Measurements from ENCODE around the gene HS3ST6.
"Not testable (repeated sequence)": the region's sequence is repeated elsewhere in the genome, so short reads cannot be mapped to it uniquely, and the experiment has no call there.

The HS3ST6 gene

DNA sequence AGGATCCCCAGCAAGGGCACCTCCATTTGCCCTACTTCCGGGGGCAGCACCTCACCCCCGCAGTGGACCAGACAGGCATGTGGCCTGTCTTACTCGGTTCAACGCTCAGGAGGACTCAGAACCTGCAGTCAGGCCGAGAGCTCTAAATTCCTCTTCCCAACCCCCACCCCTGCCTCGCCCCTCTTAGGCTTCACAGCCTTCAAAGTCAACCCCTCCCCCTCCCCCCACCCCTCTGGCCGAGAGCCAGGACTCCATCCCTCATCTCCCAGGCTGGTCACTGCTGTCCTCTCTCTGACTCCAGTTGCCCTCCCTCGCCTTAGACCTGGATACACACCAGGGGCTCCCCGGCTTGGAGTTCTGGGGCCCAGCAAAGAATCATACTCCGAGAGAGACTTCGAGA is 8.1 kb upstream of the HS3ST6 start:
- no peak for DNase-seq (ENCODE audit: low spot score)

- no peak for DNase-seq (ENCODE audit: low spot score)
Observed at GRCh38 chr16:1924095-1924494, 5.9 kb upstream of the HS3ST6 start.

DNA sequence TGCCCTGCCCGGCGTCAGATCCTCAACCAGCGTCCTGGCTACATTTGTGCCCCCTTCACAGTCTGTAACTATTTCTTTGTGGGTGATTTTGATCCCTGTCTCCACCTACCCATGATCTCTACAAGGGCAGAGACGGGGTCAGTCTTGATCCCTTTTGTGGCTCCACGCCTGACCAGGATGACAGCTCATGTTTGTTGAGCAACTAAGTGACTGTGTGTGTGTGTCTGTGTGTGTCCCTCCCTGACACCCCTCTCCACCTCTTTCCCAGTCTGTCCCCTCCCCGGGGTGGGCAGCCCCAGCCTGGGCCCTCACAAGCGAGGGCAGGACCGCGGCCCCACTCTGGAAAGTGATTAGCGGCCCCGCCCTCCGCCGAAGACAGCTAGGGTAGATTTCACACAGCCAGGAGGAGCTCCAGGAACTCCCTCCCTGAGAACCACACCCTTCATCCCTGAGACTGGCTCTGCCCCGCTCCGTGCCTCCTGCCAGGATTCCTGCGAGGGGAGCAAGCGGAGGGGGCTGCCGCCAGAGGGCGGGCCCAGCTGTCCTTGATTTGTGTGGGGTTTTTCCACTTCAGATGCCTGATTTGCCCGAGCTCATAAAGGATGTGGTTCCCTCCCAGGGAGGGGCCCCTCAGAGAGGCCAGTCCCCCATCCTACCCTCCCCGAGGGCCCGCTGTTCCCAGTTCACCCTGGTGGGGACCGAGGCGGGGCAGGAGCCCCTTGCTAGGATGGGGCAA is 5.3 kb upstream of the HS3ST6 start:
- no peak for DNase-seq (ENCODE audit: low spot score)

DNA sequence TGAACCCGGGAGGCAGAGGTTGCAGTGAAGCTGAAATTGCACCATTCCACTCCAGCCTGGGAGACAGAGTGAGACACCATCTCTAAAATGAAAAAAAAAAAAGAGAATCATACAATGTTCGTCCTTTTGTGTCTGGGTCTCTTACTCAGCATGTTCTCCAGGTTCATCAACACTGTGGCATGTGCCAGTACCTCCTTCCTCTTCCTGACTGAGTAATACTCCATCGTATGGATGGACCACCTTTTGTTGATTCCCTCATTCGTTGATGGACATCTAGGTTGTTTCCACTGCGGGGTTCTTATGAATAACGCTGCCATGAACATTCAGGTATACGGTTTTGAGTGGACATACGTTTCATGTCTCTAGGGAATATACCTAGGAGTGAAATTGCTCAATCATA is 4.1 kb upstream of the HS3ST6 start:
- DNase-seq (ENCODE audit: low spot score), result no peak

- DNase-seq (ENCODE audit: low spot score), result no peak
Observed at GRCh38 chr16:1920727-1921171, 2.5 kb upstream of the HS3ST6 start.

- not testable (repeated sequence) for DNase-seq (ENCODE audit: low spot score)
Observed at GRCh38 chr16:1920122-1920521, 1.9 kb upstream of the HS3ST6 start.

GRCh38 chr16:1919327-1919998 is 1.2 kb upstream of the HS3ST6 start:
- DNase-seq (ENCODE audit: low spot score), result no peak

GRCh38 chr16:1917665-1918350 is 407 bp downstream of the HS3ST6 start:
- DNase-seq (ENCODE audit: low spot score), result no peak

GRCh38 chr16:1917056-1917664 is 1.1 kb downstream of the HS3ST6 start:
- no peak for DNase-seq (ENCODE audit: low spot score)

- no peak for DNase-seq (ENCODE audit: low spot score)
Observed at GRCh38 chr16:1916640-1916990, 1.6 kb downstream of the HS3ST6 start.

GRCh38 chr16:1915732-1916639 is 2.2 kb downstream of the HS3ST6 start:
- no peak for DNase-seq (ENCODE audit: low spot score)

DNA sequence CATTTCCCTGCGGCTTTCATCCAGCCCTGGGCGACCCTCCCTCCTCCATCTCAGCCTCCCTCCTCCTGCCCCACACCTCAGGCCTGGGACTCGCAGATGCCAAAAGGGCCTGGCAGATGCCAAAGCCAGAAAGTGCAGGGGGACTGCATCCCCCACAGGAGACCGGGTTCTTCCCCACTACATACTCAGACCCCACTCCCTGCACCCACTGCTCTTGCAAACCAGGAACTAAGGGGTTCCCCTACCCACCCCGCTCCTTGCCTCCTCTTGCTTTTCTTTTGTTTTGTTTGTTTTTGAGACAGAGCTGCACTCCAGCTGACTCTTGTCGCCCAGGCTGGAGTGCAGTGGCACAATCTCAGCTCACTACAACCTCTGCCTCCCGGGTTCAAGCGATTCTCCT is 3.2 kb downstream of the HS3ST6 start:
- no peak for DNase-seq (ENCODE audit: low spot score)

GRCh38 chr16:1914084-1914608 is 4.1 kb downstream of the HS3ST6 start:
- DNase-seq (ENCODE audit: low spot score), result no peak

DNA sequence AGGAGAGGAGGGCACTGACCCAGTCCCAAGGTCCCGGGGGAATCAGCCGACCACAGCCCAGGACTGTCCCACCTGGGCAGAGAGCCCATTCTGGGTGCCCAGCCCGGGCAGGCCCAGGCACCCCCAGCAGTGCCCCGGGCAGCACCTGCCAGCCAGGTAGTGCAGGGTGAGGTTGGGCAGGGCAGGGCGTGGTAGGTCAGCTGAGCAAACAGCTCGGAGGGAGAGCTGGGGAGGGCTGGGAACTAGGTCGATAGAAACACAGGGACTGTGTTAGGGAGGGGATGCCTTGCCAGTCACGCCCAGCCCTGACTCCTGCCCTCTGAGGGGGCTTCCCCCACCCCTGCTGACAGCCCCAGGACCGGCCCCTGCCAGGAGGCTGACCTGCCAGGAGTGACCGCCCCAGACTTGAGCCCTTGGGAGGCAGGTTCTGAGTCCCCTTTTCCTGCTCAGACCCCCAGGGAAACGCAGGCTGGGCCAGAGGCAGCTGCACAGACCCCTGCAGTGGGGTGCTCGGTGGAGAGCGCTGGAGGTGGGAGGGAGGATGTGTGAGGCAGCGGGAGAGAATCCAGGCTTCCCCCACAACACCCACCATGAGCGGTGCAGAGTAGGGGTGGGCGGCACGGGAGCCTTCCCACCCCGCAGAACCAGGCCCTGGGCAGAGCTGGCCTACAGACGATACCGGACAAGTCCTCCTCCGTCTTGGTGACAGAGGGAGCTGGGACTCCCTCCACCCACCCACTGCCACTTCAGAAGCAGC is 4.7 kb downstream of the HS3ST6 start:
- DNase-seq (ENCODE audit: low spot score), result no peak

DNA sequence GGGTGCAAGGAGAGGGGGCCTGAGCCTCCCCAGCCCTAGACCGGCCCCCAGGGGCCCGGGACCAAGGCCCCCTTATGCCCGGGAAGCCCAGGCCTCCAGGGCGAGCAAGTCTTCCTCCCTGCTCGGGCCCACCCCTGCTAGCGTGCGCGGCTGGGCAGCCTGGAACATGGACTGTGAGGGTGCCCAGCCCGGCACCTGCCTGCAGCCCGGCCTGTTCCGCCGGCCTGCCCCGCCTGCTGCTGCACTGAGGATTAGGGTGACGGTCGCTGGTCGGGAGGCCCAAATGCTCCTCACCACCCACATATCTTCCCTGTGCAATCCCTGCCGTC is 6.0 kb downstream of the HS3ST6 start:
- DNase-seq (ENCODE audit: low spot score), result no peak

DNA sequence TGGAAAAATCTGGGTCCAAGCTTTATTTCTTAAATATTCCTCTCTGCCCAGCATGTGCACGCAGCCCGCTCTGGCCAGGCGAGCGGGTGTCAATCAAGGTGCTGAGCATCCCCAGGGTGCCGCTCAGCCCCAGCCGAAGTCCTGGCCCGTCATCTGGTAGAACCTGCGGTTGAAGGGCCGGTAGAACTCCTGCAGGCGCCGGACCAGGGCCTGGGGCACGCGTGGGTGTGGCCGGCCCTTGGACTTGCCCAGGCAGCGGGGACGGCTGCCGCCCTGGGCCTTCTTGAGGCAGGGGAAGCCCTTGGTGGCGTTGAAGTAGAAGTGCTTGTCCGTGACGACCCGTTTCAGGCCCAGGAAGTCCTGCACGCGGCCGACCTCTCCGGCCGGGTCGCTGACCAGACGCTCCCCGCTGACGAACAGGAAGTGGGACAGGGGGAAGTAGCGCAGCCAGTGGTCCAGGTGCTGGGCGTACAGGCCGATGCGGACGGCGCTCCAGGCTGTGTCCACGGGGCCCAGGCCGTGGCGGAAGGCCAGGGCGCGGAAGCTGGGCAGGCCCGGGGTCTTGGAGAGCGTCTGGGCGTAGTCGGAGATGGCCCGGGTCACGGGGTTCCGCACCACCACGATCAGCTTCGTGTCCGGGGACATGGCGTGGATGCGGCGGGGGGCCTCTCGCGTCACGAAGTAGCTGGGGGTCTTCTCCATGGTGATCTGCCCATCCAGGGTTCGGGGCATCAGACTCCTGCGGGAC is 6.6 kb downstream of the HS3ST6 start:
- no peak for DNase-seq (ENCODE audit: low spot score)

- DNase-seq (ENCODE audit: low spot score), result no peak
Observed at GRCh38 chr16:1909561-1910231, 8.5 kb downstream of the HS3ST6 start.

DNA sequence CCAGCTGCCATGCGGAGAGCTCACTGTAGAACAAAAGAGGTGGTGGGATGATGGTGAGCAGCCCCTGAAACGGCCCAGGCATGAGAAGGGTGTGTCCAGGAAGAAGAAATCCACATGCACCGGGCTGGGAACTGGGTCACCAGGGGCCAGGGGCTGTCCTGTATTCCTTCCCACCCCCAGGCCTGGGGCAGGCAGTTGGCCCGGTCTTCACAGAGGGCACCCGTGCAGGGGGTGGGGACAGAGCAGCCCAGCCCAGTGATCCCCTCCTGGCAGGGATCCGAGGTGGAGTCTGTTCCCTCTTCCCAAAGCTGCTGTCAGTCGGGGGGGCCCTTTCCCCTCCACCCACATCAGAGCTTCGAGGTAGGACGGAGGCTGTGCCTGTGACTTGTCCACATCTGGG is 9.2 kb downstream of the HS3ST6 start:
- DNase-seq (ENCODE audit: low spot score), result no peak

GRCh38 chr16:1908184-1908583 is 10.0 kb downstream of the HS3ST6 start:
- DNase-seq (ENCODE audit: low spot score), result no peak

Measured in activated CD4-positive, alpha-beta T cell treated with anti-CD3 and anti-CD28 coated beads, Interleukin-2, Interleukin-4, amounts not matched to agents 100 ng/mL and 50 ng/mL, durations not matched to agents 16 hours and 8 hours (primary cell).